ENCODE data around the gene PPP6R3. TPM values are rescaled to one million over a fixed set of nuclear protein-coding genes. Genes with fewer than 3 reads are reported as not detected.
"Not testable (repeated sequence)": the region's sequence is repeated elsewhere in the genome, so short reads cannot be mapped to it uniquely, and the experiment has no call there.

The PPP6R3 gene
- total RNA-seq, 1 experiment from 2014 or later, result 138 TPM

DNA sequence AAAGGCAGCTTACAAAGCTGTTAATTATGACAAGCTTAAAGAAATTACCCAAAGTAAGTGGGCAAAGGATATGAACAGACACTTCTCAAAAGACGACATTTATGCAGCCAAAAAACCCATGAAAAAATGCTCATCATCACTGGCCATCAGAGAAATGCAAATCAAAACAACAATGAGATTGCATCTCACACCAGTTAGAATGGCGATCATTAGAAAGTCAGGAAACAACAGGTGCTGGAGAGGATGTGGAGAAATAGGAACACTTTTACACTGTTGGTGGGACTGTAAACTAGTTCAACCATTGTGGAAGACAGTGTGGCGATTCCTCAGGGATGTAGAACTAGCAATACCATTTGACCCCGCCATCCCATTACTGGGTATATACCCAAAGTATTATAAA lies 164.5 kb downstream of the PPP6R3 start:
- not testable (repeated sequence) for H3T11ph ChIP-seq (ENCODE audit: low read length); H3K4me3 Mint-ChIP-seq; H3K9ac ChIP-seq (ENCODE audit: extremely low read depth, insufficient read length, low read length); H2BK20ac ChIP-seq (ENCODE audit: low read depth, low read length, poor library complexity, severe bottlenecking); H3K27ac Mint-ChIP-seq; H4K5ac ChIP-seq (ENCODE audit: insufficient read length, low read depth, low read length); H3K79me2 ChIP-seq (ENCODE audit: insufficient read depth, low read length); H2AK5ac ChIP-seq (ENCODE audit: insufficient read length, low read length); H2BK15ac ChIP-seq (ENCODE audit: low read depth, low read length); DNase-seq; H2BK5ac ChIP-seq (ENCODE audit: insufficient read length, low read length); H2AFZ ChIP-seq (ENCODE audit: low read length); H3K4me1 ChIP-seq (ENCODE audit: insufficient read depth, low read length); H4K20me1 ChIP-seq (ENCODE audit: control insufficient read depth, insufficient read depth, insufficient read length); H3K4ac ChIP-seq (ENCODE audit: low read depth, low read length); H3K79me1 ChIP-seq (ENCODE audit: insufficient read depth, low read depth, low read length, poor library complexity, severe bottlenecking); H3K27ac ChIP-seq (ENCODE audit: insufficient read length, low read depth, low read length); H3K4me1 Mint-ChIP-seq; H3K23me2 ChIP-seq (ENCODE audit: insufficient read length, low read depth, low read length, poor library complexity, severe bottlenecking); H3K18ac ChIP-seq (ENCODE audit: insufficient read length, low read depth, low read length); H2BK120ac ChIP-seq (ENCODE audit: low read depth, low read length, poor library complexity, severe bottlenecking); H4K8ac ChIP-seq (replicated peaks; ENCODE audit: insufficient read length, low read depth, low read length); H3K4me2 ChIP-seq (ENCODE audit: insufficient read depth, insufficient read length, low read length); H3K14ac ChIP-seq (ENCODE audit: insufficient read depth, low read length); H4K91ac ChIP-seq (ENCODE audit: insufficient read length, low read depth, low read length); H2BK12ac ChIP-seq (ENCODE audit: insufficient read length, low read depth, low read length); H3K56ac ChIP-seq (ENCODE audit: insufficient read length, low read depth, low read length); H3K27me3 ChIP-seq (ENCODE audit: insufficient read depth, low read length); H3K9me3 ChIP-seq (ENCODE audit: control insufficient read depth, low read depth, low read length); H3K23ac ChIP-seq (ENCODE audit: insufficient read length, low read depth, low read length); H3K27me3 Mint-ChIP-seq (ENCODE audit: low read depth)
- peaks cover 36 to 37% of the 10 kb centered on the region in 2 experiments for H3K9me3 Mint-ChIP-seq
- H3K36me3 Mint-ChIP-seq (ENCODE audit: insufficient read depth in 1 of 3, low read depth in 3 of 3), result peaks cover 13 to 28% (median 14%) of the 10 kb centered on the region in 3 experiments; a peak in 6 of 7 replicates
- no CpG with 5 or more reads among the region's 4 CpGs for WGBS (ENCODE audit: extremely low coverage, insufficient read length, low lambda C conversion rate)

DNA sequence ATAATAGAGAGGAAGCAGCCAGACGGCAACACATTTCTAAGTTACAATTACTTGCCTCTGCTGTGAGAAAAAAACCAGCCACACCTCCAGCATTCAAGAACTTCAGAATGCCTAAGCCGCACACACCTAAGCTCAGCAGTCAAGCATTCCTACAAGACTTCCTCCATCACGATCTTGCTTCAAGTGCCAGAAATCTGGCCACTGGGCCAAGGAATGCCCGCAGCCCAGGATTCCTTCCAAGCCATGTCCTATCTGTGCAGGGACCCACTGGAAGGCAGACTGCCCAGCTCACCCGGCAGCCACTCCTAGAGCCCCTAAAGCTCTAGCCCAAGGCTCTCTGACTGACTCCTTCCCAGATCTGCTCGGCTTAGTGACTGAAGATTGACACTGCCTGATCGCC lies 165.7 kb downstream of the PPP6R3 start:
- H2BK12ac ChIP-seq (ENCODE audit: insufficient read length, low read depth, low read length); H3K18ac ChIP-seq (ENCODE audit: insufficient read length, low read depth, low read length); H3K27ac Mint-ChIP-seq; H2AFZ ChIP-seq (ENCODE audit: low read length); H2BK5ac ChIP-seq (ENCODE audit: insufficient read length, low read length); H3T11ph ChIP-seq (ENCODE audit: low read length); H3K56ac ChIP-seq (ENCODE audit: insufficient read length, low read depth, low read length); H4K20me1 ChIP-seq (ENCODE audit: control insufficient read depth, insufficient read depth, insufficient read length); H4K8ac ChIP-seq (replicated peaks; ENCODE audit: insufficient read length, low read depth, low read length); H2BK15ac ChIP-seq (ENCODE audit: low read depth, low read length); H3K4me1 ChIP-seq (ENCODE audit: insufficient read depth, low read length); H3K27me3 Mint-ChIP-seq (ENCODE audit: low read depth); H3K27me3 ChIP-seq (ENCODE audit: insufficient read depth, low read length); H3K14ac ChIP-seq (ENCODE audit: insufficient read depth, low read length); H3K23me2 ChIP-seq (ENCODE audit: insufficient read length, low read depth, low read length, poor library complexity, severe bottlenecking); H3K79me2 ChIP-seq (ENCODE audit: insufficient read depth, low read length); H3K4me3 Mint-ChIP-seq; DNase-seq; H3K9ac ChIP-seq (ENCODE audit: extremely low read depth, insufficient read length, low read length); H3K79me1 ChIP-seq (ENCODE audit: insufficient read depth, low read depth, low read length, poor library complexity, severe bottlenecking); H3K4ac ChIP-seq (ENCODE audit: low read depth, low read length); H3K27ac ChIP-seq (ENCODE audit: insufficient read length, low read depth, low read length); H3K4me1 Mint-ChIP-seq; H3K9me3 ChIP-seq (ENCODE audit: control insufficient read depth, low read depth, low read length); H4K91ac ChIP-seq (ENCODE audit: insufficient read length, low read depth, low read length); H2AK5ac ChIP-seq (ENCODE audit: insufficient read length, low read length); H3K4me2 ChIP-seq (ENCODE audit: insufficient read depth, insufficient read length, low read length); H2BK20ac ChIP-seq (ENCODE audit: low read depth, low read length, poor library complexity, severe bottlenecking); H2BK120ac ChIP-seq (ENCODE audit: low read depth, low read length, poor library complexity, severe bottlenecking); H4K5ac ChIP-seq (ENCODE audit: insufficient read length, low read depth, low read length); H3K23ac ChIP-seq (ENCODE audit: insufficient read length, low read depth, low read length): not testable (repeated sequence)
- H3K36me3 Mint-ChIP-seq (ENCODE audit: insufficient read depth in 1 of 3, low read depth in 3 of 3), result peaks cover 13 to 28% (median 14%) of the 10 kb centered on the region in 3 experiments; a peak in 6 of 7 replicates
- peaks cover 36 to 37% of the 10 kb centered on the region in 2 experiments for H3K9me3 Mint-ChIP-seq
- no CpG with 5 or more reads among the region's 7 CpGs for WGBS (ENCODE audit: extremely low coverage, insufficient read length, low lambda C conversion rate)

Data from H9 (cell line).